HAP-1 (cell line): Measurements from ENCODE around the gene UBE2G2.
"Not testable (repeated sequence)": the region's sequence is repeated elsewhere in the genome, so short reads cannot be mapped to it uniquely, and the experiment has no call there.

Experiments used
- DNase-seq, 2 experiments: peaks; one replicate each; pipeline ENCODE4 v3.0.0-alpha.2; 2016 to 2020; ENCODE audit warnings: low spot score in 2 of 2
- H3K27me3 ChIP-seq: fragments of 250-450 bp; sonication (Bioruptor Pico); 2 replicates; pipeline ENCODE4 v1.5.1; 2020; ENCODE audit warnings: low read depth, mild to moderate bottlenecking, moderate library complexity
- H3K36me3 ChIP-seq: fragments of 250-450 bp; sonication (Bioruptor Pico); replicated peaks from 2 replicates; pipeline ENCODE4 v1.5.1; 2020; ENCODE audit warnings: mild to moderate bottlenecking
- H3K4me1 ChIP-seq: fragments of 250-450 bp; sonication (Bioruptor Pico); 2 replicates; pipeline ENCODE4 v1.5.1; 2020; ENCODE audit warnings: mild to moderate bottlenecking
- H3K4me3 ChIP-seq: fragments of 250-450 bp; sonication (Bioruptor Pico); 2 replicates; pipeline ENCODE4 v1.5.1; 2020; ENCODE audit warnings: mild to moderate bottlenecking, moderate library complexity
- H3K9me3 ChIP-seq: fragments of 250-450 bp; sonication (Bioruptor Pico); 2 replicates; pipeline ENCODE4 v1.5.1; 2020; ENCODE audit warnings: mild to moderate bottlenecking, moderate library complexity
- in situ Hi-C: fragments of 300-500 bp; cut with MboI; formaldehyde crosslinking; loops from 3 replicates; pipeline ENCODE4 v1.14.3; 2020; ENCODE audit warnings: low sequenced_read_pairs, inconsistent platforms, mixed read lengths

Gene UBE2G2

DNA sequence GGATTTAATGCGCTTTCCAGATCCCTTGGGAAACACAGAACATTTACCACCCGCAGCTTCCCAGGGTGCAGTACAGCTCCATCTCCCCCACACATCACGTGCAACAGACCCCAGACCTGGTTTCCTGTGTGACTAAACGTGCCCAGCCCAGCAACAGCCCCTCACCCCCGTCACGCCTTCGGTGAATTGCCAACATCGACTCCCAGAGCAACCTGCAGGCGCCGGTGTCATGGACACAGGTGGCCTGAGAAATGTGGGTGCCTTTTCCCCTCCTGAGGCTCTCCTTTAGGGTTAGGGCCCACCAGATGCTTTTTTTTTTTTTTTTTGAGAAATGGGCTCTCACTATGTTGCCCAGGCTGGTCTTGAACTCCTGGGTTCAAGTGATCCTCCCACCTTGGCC, 40.5 kb upstream of the UBE2G2 start:
- H3K9me3 ChIP-seq: no peaks in the 10 kb centered on the region
- H3K4me1 ChIP-seq: peaks cover 9% of the 10 kb centered on the region
- no peaks in the 10 kb centered on the region for H3K36me3 ChIP-seq
- no peak for DNase-seq
- no peak overlapping the region for H3K4me3 ChIP-seq
- peaks cover 3% of the 10 kb centered on the region; the same call in 1 of the 2 replicates for H3K27me3 ChIP-seq
- in situ Hi-C loops: no loop called here

DNA sequence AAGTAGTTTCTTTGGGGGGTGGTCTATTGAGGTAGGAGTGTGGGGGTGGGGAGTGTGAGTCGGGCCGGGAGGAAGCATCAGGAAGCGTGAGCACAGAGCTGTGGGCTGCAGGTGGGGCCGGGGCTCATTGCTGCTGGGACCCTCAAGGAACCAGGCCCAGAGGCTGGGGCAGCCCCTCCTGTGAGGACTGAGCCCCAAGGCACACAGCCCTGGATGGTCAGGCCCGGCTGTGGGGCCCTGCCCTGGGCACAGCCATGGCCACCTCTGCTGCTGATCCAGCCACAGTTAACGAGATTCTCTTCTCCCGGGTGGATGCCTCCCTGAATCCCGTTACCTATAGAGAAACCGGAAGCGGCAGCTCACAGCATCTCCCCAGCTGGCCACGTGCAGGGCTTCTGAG, 39.2 kb upstream of the UBE2G2 start:
- Histone ChIP-seq H3K27me3 (peaks cover 3% of the 10 kb centered on the region; the same call in 1 of the 2 replicates), H3K4me3 (no peak overlapping the region), H3K4me1 (peaks cover 3% of the 10 kb centered on the region), H3K9me3 (no peaks in the 10 kb centered on the region), H3K36me3 (no peaks in the 10 kb centered on the region)
- DNase-seq: no peak
- in situ Hi-C loops: no loop called here

DNA sequence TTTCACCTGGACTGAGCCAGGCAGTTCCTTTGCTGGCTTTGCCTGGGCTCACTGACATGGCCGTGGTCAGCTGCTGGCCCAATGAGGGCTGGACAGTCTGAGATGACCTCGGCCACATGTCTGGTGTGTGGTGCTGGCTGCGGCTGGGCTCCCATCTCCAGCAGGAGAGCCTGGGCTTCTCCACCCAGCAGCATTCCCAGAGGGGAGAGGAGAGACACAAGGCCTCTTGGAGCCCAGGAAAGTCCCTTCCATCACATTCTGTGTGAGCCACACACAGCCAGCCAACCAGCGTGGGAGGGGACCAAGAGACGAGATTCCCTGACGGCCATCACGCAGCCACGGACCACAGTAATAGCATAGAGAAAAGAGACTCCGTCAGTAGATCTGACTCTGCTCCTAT, 37.3 kb upstream of the UBE2G2 start:
- Histone ChIP-seq H3K9me3 (no peaks in the 10 kb centered on the region), H3K36me3 (no peaks in the 10 kb centered on the region), H3K27me3 (peaks cover 3% of the 10 kb centered on the region; the same call in 1 of the 2 replicates), H3K4me3 (no peak overlapping the region), H3K4me1 (no peaks in the 10 kb centered on the region)
- in situ Hi-C loops: no loop called here
- DNase-seq: no peak

DNA sequence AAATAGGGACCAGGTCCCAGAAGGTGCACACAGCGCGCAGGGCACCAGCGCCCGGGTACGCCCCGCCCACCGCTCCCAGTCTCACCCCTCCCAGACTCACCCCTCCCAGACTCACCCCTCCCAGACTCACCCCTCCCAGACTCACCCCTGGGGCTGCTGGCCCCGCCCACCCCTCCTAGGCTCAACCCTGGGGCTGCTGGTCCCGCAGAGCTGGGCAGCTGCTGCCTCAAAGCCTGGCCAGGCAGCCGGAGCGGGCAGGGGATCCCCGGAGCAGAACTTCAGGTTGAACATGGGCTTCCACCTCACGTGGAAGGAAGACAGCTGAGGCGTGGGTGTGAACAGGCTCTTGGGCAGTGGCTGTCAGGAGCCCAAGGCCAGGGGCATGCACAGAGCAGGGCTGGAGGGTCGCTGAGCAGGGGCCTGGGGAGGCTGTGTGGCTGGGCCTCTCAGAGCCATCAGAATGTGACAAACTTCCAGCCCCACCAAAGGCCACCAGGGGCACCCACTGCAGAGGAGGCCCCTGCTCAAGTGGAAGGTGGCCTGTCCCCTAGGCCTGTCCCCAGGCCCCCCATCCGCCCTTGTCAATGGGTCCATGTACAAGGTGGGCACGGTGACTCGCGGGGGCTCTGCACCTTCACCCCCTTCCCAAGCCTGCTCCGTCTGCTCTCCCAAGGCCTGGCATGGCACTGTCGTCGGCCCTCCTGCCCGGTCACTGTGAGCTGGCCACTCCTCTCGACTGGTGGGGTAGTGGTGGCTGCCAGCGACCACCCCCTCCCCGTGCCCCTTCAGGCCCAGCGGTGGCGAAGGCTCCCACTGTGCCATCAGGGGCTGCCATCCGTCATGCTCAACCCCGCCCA, 36.6 kb upstream of the UBE2G2 start:
- H3K27me3 ChIP-seq: peaks cover 3% of the 10 kb centered on the region; the same call in 1 of the 2 replicates
- H3K9me3 ChIP-seq: no peaks in the 10 kb centered on the region
- no peaks in the 10 kb centered on the region for H3K36me3 ChIP-seq
- in situ Hi-C loops: no loop called here
- DNase-seq: no peak
- H3K4me1 ChIP-seq: no peaks in the 10 kb centered on the region
- no peak overlapping the region for H3K4me3 ChIP-seq

DNA sequence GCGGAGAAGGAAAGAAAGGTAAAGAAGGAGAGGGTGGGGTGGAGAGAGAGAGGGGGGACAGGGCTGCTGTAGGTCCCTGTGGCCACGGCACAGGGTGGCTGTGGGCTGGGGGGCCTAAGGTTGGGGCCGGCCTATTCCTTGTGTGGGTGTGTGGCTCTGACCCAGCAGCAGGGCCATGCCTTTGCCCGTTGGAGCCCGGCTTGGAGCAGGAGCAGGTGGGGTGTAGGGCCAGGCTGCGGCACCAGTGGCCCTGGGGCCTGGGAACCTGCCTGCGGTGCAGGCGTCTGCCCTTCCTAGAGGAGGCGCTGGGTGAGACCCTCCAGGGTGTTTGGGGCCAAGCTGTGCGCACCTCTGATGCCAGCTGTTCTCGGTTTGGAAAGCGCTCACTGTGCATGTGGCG, 35.9 kb upstream of the UBE2G2 start:
- H3K4me3 ChIP-seq: no peak overlapping the region
- in situ Hi-C loops: no loop called here
- no peaks in the 10 kb centered on the region for H3K36me3 ChIP-seq
- H3K4me1 ChIP-seq: no peaks in the 10 kb centered on the region
- peaks cover 3% of the 10 kb centered on the region; the same call in 1 of the 2 replicates for H3K27me3 ChIP-seq
- no peaks in the 10 kb centered on the region for H3K9me3 ChIP-seq
- DNase-seq: no peak

DNA sequence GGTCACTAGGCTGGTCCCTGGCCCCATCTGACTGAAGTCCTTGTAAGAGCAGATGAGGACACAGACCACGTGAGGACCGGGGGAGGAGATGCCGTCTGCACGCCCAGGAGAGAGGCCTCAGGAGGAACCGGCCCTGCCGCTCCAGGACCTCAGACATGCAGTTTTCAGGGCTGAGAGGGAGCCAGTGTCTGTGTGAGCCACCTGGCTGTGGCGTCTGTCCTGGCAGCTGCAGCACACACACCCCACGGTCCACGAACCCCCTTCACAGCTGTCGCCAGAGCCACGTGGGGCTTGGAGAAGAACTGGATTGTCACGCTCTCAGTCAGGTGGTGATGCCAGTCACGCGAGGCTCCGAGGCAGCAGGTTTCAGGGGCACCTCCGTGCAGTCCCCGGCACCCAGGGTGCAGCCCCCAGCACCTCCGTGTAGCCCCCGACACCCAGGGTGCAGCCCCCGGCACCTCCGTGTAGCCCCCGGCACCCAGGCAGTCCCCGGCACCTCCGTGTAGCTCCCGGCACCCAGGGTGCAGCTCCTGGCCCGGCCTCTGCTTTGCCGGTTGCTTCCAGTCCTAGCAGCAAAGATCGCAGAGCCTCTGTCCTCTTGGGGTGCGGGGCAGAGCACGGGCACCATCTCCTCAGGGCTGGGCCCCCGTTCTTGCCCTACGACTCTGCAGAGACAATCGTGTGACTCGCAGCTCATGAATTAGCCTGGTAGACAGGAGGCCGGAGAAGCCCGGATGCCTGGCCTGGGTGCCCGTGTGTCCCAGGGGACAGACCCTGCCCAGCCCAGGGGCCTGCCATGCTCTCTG, 35.2 kb upstream of the UBE2G2 start:
- H3K36me3 ChIP-seq: no peaks in the 10 kb centered on the region
- DNase-seq: peak in 1 of 2 experiments; percentile 22
- H3K9me3 ChIP-seq: no peaks in the 10 kb centered on the region
- H3K4me1 ChIP-seq: no peaks in the 10 kb centered on the region
- H3K27me3 ChIP-seq: 0 out of 2 replicates have a peak, but pooled peaks cover 3% of the 10 kb centered on the region
- H3K4me3 ChIP-seq: no peak overlapping the region
- in situ Hi-C loops: no loop called here

DNA sequence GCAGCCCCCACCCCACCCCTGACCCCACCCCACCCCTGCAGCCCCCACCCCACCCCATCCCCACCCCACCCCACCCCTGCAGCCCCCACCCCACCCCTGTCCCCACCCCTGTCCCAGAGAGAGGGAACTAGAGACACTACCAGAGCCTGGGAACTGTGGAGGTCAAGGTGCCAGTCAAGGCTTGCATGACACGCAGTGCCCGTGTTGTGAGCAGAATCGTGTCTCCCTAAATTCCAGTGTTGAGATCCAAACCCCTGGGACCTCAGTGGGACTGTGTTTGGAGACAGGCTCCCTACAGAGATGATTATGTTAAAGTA, 34.7 kb upstream of the UBE2G2 start:
- no peak overlapping the region for H3K4me3 ChIP-seq
- H3K27me3 ChIP-seq: no peaks in the 10 kb centered on the region
- no peak for DNase-seq
- no peaks in the 10 kb centered on the region for H3K9me3 ChIP-seq
- no peaks in the 10 kb centered on the region for H3K4me1 ChIP-seq
- H3K36me3 ChIP-seq: no peaks in the 10 kb centered on the region
- in situ Hi-C loops: no loop called here

DNA sequence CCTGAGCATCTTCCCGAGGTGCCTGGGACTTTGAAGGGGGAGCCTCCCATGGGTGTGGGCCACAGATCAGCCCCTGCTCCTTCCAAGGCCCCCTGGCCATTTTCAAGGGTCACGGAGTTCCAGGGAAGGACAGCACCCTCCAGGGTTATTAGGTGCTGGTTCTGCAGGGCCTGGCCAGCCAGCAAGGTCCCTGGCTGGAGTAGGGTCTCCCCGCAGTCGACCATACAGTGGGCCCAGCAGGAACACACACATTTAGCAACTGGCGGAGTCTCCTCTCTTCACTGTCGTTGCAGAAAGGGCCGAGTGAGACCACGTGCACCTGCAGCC, 34.0 kb upstream of the UBE2G2 start:
- Histone ChIP-seq H3K27me3 (no peaks in the 10 kb centered on the region), H3K9me3 (no peaks in the 10 kb centered on the region; the same call in 1 of the 2 replicates), H3K4me3 (no peak overlapping the region), H3K4me1 (no peaks in the 10 kb centered on the region), H3K36me3 (no peaks in the 10 kb centered on the region)
- DNase-seq: no peak
- in situ Hi-C loops: no loop called here

DNA sequence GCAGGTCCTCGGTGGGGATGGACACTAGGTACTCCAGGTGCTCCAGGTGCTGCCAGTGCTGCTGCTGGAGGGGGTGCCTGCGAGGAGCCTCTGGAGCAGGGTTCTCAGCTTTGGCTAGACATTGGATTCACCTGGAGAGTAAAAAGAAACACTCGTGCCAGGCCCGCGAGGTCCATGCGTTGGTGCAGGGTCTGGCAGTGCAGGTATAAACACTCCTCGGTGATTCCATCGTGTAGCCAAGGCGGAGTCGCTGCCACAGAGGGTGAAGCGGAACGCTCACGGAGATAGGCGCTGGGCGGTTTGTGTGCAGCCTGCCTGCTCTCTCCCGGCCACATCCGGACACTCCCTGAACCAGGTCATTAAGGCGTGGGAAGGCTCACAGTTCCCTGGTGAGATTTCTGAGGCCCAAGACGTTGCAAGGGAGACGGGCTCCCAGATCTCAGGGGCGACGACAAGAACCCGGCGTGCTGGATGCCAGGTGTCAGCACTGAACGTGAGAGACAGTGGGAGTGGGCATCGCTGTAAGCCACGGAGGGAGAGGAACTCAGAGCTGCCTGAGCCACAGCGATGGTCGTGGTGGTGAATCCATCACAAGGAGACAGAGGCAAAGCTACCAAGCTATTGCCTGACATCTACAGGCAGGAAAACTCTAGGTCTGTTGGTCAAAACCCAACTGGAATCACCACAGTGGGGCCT, 33.5 kb upstream of the UBE2G2 start:
- Histone ChIP-seq H3K36me3 (no peaks in the 10 kb centered on the region), H3K9me3 (no peaks in the 10 kb centered on the region; the same call in none of the 2 replicates), H3K4me1 (no peaks in the 10 kb centered on the region), H3K4me3 (no peak overlapping the region), H3K27me3 (no peaks in the 10 kb centered on the region)
- in situ Hi-C loops: no loop called here
- no peak for DNase-seq

DNA sequence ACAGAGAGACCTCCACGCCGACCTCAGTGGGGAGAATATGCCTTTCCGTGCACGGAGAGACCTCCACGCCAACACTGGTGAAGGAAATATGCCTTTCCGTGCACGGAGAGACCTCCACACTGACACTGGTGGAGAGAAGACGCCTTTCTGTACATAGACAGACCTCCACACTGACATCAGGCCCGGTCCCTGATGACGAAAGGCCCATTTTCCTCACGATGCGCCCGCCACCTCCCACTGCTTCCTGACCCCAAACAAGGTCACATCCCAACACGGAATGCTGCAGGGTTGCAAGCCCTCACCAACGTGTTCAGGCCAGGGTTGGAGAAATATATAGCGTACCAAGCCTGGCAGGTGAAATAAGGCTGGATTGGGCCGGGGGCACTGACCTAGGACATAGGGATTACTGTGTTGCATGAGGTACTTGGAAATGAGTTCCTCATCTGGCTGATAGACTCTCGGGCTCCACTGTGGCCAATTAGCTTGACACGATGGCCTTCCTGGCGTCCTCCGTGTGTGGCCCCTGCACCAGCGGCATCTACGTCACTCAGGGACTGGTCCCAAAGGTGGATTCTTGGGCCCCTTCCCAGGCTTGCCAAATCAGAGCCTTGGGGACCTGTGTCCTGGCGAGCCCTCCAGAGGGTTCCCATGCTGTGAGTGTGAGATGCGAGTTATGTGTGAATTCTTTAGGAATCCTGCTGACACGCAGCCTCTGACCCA, 32.8 kb upstream of the UBE2G2 start:
- no peaks in the 10 kb centered on the region; the same call in none of the 2 replicates for H3K9me3 ChIP-seq
- no peaks in the 10 kb centered on the region for H3K27me3 ChIP-seq
- in situ Hi-C loops: no loop called here
- no peaks in the 10 kb centered on the region for H3K4me1 ChIP-seq
- no peaks in the 10 kb centered on the region for H3K36me3 ChIP-seq
- H3K4me3 ChIP-seq: no peak overlapping the region
- no peak for DNase-seq

DNA sequence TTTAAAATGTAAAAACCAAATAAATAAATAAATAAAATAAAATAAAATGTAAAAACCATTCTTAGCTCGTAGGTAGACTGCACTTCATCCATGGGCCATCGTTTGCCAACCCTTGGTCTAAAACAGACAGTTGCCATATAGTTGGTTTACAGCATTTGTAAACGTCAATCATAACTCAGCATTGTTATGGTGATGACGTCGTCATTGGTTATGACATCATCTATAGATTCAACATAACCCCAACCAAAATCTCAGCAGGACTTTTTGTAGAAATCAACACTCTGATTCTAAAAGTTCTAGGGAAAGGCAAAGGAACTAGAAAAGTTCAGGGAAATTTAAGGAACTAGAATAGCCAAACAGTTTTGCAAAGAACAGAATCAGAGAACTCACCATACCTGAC, 32.0 kb upstream of the UBE2G2 start:
- H3K36me3 ChIP-seq: no peaks in the 10 kb centered on the region
- no peaks in the 10 kb centered on the region for H3K27me3 ChIP-seq
- no peaks in the 10 kb centered on the region for H3K4me1 ChIP-seq
- H3K9me3 ChIP-seq: peaks cover 2% of the 10 kb centered on the region
- DNase-seq: no peak
- no peak overlapping the region for H3K4me3 ChIP-seq
- in situ Hi-C loops: no loop called here

DNA sequence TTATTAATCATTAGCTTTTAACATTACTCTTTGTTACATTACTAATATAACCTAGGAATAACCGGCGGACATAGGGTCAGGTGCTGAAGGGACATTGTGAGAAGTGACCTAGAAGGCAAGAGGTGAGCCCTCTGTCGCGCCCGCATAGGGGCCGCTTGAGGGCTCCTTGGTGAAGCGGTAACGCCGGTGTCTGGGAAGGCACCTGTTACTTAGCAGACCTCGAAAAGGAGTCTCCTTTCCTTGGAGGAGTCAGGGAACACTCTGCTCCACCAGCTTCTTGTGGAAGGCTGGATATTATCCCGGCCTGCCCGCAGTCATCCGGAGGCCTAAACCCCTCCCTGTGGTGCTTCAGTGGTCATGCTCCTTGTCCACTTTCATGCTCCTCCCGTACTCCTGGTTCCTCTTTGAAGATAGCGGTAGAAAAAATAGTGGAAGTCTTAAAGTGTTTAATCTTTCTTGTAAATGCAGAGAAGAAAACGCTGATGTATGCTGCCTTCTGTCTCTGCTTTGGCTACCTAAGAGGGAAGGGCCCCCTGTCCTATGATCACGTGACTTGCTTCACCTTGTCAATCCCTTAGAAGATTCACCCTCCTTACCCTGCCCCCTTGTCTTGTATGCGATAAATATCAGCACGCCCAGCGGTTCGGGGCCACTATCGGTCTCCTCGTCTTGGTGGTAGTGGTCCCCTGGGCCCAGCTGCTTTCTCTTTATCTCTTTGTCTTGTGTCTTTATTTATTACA, 31.1 kb upstream of the UBE2G2 start:
- H3K4me3 ChIP-seq, H3K27me3 ChIP-seq, H3K4me1 ChIP-seq, DNase-seq, in situ Hi-C loops, H3K9me3 ChIP-seq, H3K36me3 ChIP-seq: not testable (repeated sequence)
